Uterus (tissue), 4 donors: ENCODE measurements around the gene EXOSC9. TPM values are rescaled to one million over a fixed set of nuclear protein-coding genes. Genes with fewer than 3 reads are reported as not detected.

Experiments used
- DNase-seq, 2 donors: peaks; one replicate each; pipeline ENCODE4 v3.0.0-alpha.2; 2019 to 2020
- H3K27ac ChIP-seq, 2 donors: fragments of 200-600 bp; sonication (generic); 1 replicate in 1 of 2; 2 replicates in 1 of 2; pipeline ENCODE4 v1.5.1; 2016 to 2018
- H3K27me3 ChIP-seq, 2 donors: fragments of 200-600 bp; sonication (generic); one replicate each; pipeline ENCODE4 v1.5.1; 2018 to 2019; ENCODE audit warnings: control low read depth in 1 of 2
- H3K36me3 ChIP-seq, 2 donors: fragments of 200-600 bp; sonication (generic); one replicate each; pipeline ENCODE4 v1.5.1; 2019; ENCODE audit warnings: control low read depth in 1 of 2
- H3K4me1 ChIP-seq, 2 donors: fragments of 200-600 bp; sonication (generic); one replicate each; pipeline ENCODE4 v1.5.1; 2018 to 2019; ENCODE audit warnings: control low read depth in 1 of 2
- H3K4me3 ChIP-seq, 2 donors: fragments of 200-600 bp; sonication (generic); 1 replicate in 1 of 2; 2 replicates in 1 of 2; pipeline ENCODE4 v1.5.1; 2018 to 2019; ENCODE audit warnings: mild to moderate bottlenecking in 1 of 2
- H3K9me3 ChIP-seq, 2 donors: fragments of 200-600 bp; sonication (generic); one replicate each; pipeline ENCODE4 v1.5.1; 2019; ENCODE audit warnings: control low read depth in 1 of 2
- POLR2A ChIP-seq, 2 donors: fragments of 450-650 bp; IDR thresholded peaks; one replicate each; pipeline ENCODE4 v1.6.1; 2016; ENCODE audit warnings: antibody characterized with exemption in 2 of 2, mild to moderate bottlenecking in 1 of 2, moderate library complexity in 1 of 2
- intact Hi-C: fragments of 100-400 bp; cut with DNase I; formaldehyde crosslinking; loops from one replicate; pipeline ENCODE4 v1.15.1; 2023; ENCODE audit warnings: low total_unique reads
- total RNA-seq, 4 donors: library from RNA; depleted of rRNA in 3 of 4; stranded (reverse); fragments of >200 nt in 3 of 4; gene quantifications; one replicate each; pipeline versions ENCODE4 v1.1.0 to v1.2.4, GENCODE V29; 2014 to 2023
- TF ChIP-seq, protein P1 (sequence below), 4 experiments: fragments of 200-600 bp in 2 of 4; fragments of 450-650 bp in 2 of 4; sonication (generic) in 2 of 4; IDR thresholded peaks; one replicate each; pipeline ENCODE4 v1.5.1; 2016 to 2019; ENCODE audit warnings: antibody characterized with exemption in 4 of 4, mild to moderate bottlenecking in 2 of 4, moderate library complexity in 1 of 4
- donor health status: DM: yes; HTN: yes; CAD: no.

The EXOSC9 gene
- total RNA-seq, 4 donors from 2014 or later = 19.6 to 104 (median 40.9) TPM

DNA sequence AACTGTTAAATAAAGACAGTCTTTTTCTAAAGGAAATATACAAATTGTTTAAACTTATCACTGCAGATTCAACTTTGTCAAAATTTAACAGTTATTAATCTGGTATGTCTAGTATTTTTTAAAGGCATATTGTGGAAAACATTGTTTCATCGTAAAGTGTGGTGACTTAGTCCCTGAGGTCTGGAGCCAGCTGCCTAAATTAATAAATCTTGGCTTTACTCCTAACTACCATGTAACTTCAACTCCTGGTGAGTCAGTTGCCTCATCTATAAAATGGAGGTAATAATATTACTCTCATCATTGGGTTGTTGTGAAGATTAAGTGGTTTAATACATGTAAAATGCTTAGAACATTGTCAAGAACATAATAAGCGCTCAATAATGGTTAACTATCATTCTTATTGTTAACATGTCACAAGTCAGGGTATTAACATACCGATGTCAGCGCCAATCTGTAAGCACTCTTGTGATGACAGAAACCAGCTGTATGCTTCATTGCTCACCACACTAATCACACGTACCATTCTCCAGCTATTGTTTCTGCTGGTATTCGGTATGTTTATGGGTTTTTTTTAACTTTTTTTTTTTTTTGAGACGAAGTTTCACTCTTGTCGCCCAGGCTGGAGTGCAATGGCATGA is 22.0 kb upstream of the EXOSC9 start:
- TF ChIP-seq, protein P1, sequence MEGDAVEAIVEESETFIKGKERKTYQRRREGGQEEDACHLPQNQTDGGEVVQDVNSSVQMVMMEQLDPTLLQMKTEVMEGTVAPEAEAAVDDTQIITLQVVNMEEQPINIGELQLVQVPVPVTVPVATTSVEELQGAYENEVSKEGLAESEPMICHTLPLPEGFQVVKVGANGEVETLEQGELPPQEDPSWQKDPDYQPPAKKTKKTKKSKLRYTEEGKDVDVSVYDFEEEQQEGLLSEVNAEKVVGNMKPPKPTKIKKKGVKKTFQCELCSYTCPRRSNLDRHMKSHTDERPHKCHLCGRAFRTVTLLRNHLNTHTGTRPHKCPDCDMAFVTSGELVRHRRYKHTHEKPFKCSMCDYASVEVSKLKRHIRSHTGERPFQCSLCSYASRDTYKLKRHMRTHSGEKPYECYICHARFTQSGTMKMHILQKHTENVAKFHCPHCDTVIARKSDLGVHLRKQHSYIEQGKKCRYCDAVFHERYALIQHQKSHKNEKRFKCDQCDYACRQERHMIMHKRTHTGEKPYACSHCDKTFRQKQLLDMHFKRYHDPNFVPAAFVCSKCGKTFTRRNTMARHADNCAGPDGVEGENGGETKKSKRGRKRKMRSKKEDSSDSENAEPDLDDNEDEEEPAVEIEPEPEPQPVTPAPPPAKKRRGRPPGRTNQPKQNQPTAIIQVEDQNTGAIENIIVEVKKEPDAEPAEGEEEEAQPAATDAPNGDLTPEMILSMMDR (IDR thresholded peaks at IDR 0.05) = no peak
- no peak for TF ChIP-seq POLR2A (IDR thresholded peaks at IDR 0.05)
- H3K27me3 ChIP-seq = no peaks in the 10 kb centered on the region
- no peak overlapping the region for H3K4me3 ChIP-seq
- no peak for DNase-seq
- H3K27ac ChIP-seq = no peak overlapping the region
- no peaks in the 10 kb centered on the region for H3K4me1 ChIP-seq
- intact Hi-C loops = no loop called here
- H3K36me3 ChIP-seq = no peaks in the 10 kb centered on the region
- no peaks in the 10 kb centered on the region for H3K9me3 ChIP-seq

DNA sequence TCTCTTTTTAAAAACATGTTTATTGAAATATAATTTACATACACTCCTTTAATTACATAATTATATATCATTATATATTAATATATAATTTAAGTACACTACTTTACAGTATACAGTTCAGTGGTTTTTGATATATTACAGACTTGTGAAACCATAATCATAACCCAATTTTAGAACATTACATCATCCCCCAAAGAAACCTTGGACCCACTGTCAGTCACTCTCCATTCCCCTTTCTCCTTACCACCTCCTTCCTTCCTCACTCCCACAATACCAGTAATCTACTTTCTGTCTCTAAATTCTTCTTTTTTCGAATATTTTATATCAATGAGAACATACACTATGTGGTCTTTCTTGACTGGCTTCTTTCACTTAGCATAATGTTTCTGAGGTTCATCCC is 17.9 kb upstream of the EXOSC9 start:
- no peaks in the 10 kb centered on the region for H3K27me3 ChIP-seq
- H3K36me3 ChIP-seq = no peaks in the 10 kb centered on the region
- H3K4me3 ChIP-seq = no peak overlapping the region
- H3K27ac ChIP-seq = no peak overlapping the region
- H3K4me1 ChIP-seq = no peaks in the 10 kb centered on the region
- DNase-seq = no peak
- TF ChIP-seq, protein P1 (IDR thresholded peaks at IDR 0.05) = no peak
- no peak for TF ChIP-seq POLR2A (IDR thresholded peaks at IDR 0.05)
- no peaks in the 10 kb centered on the region for H3K9me3 ChIP-seq
- intact Hi-C loops = no loop called here

DNA sequence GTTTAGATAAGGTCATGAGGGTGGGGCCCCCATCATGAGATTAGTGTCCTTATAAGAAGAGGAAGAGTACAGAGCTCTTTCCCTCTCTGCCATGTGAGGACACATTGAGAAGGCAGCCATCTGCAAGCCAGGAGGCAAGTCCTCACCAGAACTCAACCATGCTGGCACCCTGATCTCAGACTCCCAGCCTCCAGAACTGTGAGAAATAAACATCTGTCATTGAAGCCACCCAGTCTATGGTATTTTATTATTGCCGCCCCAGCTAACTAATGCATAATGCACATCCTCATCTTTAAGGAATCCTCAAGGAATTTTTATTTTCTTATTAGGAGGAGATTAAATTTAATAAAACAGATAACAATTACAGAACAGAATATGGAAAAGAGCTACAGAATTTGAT is 16.7 kb upstream of the EXOSC9 start:
- no peak for TF ChIP-seq POLR2A (IDR thresholded peaks at IDR 0.05)
- Histone ChIP-seq H3K9me3 (no peaks in the 10 kb centered on the region), H3K36me3 (no peaks in the 10 kb centered on the region), H3K27me3 (no peaks in the 10 kb centered on the region), H3K4me1 (no peaks in the 10 kb centered on the region), H3K27ac (no peak overlapping the region), H3K4me3 (no peak overlapping the region)
- intact Hi-C loops = no loop called here
- no peak for DNase-seq

DNA sequence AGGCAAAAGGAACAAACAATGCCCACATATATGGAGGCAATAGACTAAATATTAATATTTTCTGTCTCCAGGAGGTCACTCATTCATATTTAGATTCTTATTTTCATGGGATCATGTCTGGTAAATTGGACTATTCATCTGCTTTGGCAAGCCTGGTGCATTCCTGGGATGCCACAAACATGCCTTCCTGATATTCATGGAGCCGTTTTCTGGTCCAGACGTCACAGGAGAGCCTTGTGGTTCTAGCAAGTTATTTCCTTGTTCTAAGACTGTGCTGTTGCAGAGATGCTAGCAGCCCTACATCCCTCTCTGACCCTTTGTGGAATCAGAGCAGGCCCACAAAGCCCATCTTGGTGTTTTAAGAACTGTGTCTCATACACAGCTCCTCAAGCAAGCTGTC is 16.1 kb upstream of the EXOSC9 start:
- TF ChIP-seq, protein P1 (IDR thresholded peaks at IDR 0.05) = no peak
- no peak for TF ChIP-seq POLR2A (IDR thresholded peaks at IDR 0.05)
- intact Hi-C loops = no loop called here
- Histone ChIP-seq H3K27me3 (no peaks in the 10 kb centered on the region), H3K9me3 (no peaks in the 10 kb centered on the region), H3K4me1 (no peaks in the 10 kb centered on the region), H3K4me3 (no peak overlapping the region), H3K27ac (no peak overlapping the region), H3K36me3 (no peaks in the 10 kb centered on the region)
- no peak for DNase-seq

DNA sequence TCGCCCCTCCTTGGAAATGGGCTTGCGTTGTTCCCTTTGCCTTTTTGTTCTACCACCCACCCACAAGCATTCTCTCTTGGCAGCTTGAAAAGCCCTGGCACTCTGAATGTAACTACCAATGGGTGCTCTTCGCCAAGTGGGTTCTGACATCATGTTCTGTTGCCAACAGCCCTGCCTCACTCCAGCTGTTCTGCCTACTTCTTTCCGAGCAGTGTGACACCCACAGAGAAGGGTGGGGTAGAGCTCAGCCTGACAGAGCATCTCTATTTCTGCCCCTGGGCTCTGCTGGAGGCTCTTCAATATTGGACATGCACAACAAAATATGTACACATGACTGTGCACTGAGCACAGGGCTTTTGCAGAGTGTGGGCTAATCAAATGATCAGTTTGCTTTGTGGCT is 15.6 kb upstream of the EXOSC9 start:
- intact Hi-C loops = no loop called here
- Histone ChIP-seq H3K36me3 (no peaks in the 10 kb centered on the region), H3K27ac (no peak overlapping the region), H3K4me1 (no peaks in the 10 kb centered on the region), H3K9me3 (no peaks in the 10 kb centered on the region), H3K4me3 (no peak overlapping the region), H3K27me3 (no peaks in the 10 kb centered on the region)
- TF ChIP-seq, protein P1 (IDR thresholded peaks at IDR 0.05) = no peak
- no peak for TF ChIP-seq POLR2A (IDR thresholded peaks at IDR 0.05)
- DNase-seq = no peak

DNA sequence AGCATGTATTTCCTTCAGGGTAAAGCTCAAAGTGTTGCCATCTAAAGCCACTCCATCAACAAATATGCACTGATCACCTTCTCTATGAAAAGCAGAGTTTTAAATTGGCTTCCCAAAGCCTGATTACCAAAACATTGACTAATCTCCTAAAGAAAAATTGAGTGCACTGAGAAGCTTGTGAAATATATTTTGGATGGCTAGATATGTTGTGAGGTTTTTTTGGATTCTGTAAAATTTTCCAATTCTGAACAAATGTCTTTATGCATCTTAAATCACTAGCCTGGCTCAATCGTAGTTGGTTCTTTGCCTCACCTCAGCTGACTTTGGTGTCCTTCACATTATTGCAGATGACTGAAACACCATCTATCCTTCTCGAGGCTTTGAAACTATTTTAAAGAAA is 14.9 kb upstream of the EXOSC9 start:
- no peaks in the 10 kb centered on the region for H3K9me3 ChIP-seq
- no peaks in the 10 kb centered on the region for H3K36me3 ChIP-seq
- H3K4me1 ChIP-seq = no peaks in the 10 kb centered on the region
- TF ChIP-seq, protein P1 (IDR thresholded peaks at IDR 0.05) = no peak
- TF ChIP-seq POLR2A (IDR thresholded peaks at IDR 0.05) = no peak
- no peak overlapping the region for H3K4me3 ChIP-seq
- H3K27ac ChIP-seq = no peak overlapping the region
- DNase-seq = no peak
- intact Hi-C loops = no loop called here
- H3K27me3 ChIP-seq = no peaks in the 10 kb centered on the region
